H1 (cell line): Measurements from ENCODE around the gene CTBP2.

Experiments
- CREB1 ChIP-seq: IDR thresholded peaks from 2 replicates; pipeline ENCODE4 v1.6.1; 2012; ENCODE audit warnings: inconsistent platforms
- CTCF ChIP-seq, 3 experiments: IDR thresholded peaks; 1 replicate in 2 of 3; 2 replicates in 1 of 3; pipeline versions ENCODE4 v1.5.1 to v1.6.1; 2011; ENCODE audit warnings: low read length in 3 of 3, mild to moderate bottlenecking in 3 of 3, inconsistent platforms in 2 of 3, low read depth in 1 of 3, moderate library complexity in 1 of 3; ENCODE audit not compliant: insufficient read depth in 1 of 3; ENCODE audit errors: control extremely low read depth in 1 of 3
- EP300 ChIP-seq, 2 experiments: IDR thresholded peaks; 1 replicate in 1 of 2; 2 replicates in 1 of 2; pipeline ENCODE4 v1.6.1; 2011 to 2012; ENCODE audit warnings: low read depth in 2 of 2, low read length in 2 of 2, mild to moderate bottlenecking in 2 of 2, borderline replicate concordance in 1 of 2, inconsistent platforms in 1 of 2, moderate library complexity in 1 of 2
- EZH2 ChIP-seq: fragments of 200-600 bp; sonication (generic); IDR thresholded peaks from 2 replicates; pipeline ENCODE4 v1.7.1; 2012; ENCODE audit warnings: low read depth, mild to moderate bottlenecking, moderate library complexity, low read length, inconsistent platforms; ENCODE audit not compliant: severe bottlenecking
- KDM4A ChIP-seq: IDR thresholded peaks from one replicate; pipeline ENCODE4 v1.7.1; 2012; ENCODE audit warnings: low read depth, mild to moderate bottlenecking, moderate library complexity, low read length, inconsistent platforms; ENCODE audit not compliant: severe bottlenecking
- MAFK ChIP-seq: IDR thresholded peaks from 2 replicates; pipeline ENCODE4 v1.6.1; 2012; ENCODE audit warnings: low read depth, mild to moderate bottlenecking, improper control_type of control experiment, low read length

- TF ChIP-seq MAFK (no peak), CTCF (IDR thresholded peaks at IDR 0.05; ENCODE audit: control extremely low read depth in 1 of 3, insufficient read depth in 1 of 3, low read depth in 1 of 3, low read length in 3 of 3) (no peak), CREB1 (no peak), EP300 (IDR thresholded peaks at IDR 0.05; ENCODE audit: borderline replicate concordance in 1 of 2, low read depth in 2 of 2, low read length in 2 of 2) (no peak), KDM4A (no peak), EZH2 (no peak)
These were observed 70.9 kb downstream of the CTBP2 start for GRCh38 chr10:125089469-125089868.
